ENCODE measurements around the gene WDR59.

DNA sequence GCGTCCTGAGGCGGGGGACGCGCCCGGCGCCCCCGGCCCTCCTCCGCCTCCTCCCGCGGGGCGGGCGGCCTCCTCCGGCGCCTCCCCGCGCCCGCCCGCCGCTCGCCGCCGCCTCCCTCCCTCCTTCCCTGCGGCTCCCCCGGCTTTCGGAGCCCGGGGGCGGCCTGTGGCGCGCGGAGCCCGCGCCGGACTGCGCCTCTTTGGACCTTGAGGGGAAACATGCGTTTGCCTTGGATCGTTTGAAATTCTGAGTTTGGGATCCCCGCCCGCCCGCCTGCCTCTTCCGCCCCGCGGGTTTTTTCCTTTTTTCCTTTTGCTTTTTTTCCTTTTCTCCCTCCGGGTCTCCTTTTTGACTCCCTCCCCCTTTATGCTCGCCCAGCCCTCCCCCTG, 14.3 kb upstream of the WDR59 start:
- TF ChIP-seq, protein P1, sequence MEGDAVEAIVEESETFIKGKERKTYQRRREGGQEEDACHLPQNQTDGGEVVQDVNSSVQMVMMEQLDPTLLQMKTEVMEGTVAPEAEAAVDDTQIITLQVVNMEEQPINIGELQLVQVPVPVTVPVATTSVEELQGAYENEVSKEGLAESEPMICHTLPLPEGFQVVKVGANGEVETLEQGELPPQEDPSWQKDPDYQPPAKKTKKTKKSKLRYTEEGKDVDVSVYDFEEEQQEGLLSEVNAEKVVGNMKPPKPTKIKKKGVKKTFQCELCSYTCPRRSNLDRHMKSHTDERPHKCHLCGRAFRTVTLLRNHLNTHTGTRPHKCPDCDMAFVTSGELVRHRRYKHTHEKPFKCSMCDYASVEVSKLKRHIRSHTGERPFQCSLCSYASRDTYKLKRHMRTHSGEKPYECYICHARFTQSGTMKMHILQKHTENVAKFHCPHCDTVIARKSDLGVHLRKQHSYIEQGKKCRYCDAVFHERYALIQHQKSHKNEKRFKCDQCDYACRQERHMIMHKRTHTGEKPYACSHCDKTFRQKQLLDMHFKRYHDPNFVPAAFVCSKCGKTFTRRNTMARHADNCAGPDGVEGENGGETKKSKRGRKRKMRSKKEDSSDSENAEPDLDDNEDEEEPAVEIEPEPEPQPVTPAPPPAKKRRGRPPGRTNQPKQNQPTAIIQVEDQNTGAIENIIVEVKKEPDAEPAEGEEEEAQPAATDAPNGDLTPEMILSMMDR (IDR thresholded peaks at IDR 0.05; ENCODE audit: low read depth, low read length): no peak
- no peak for TF ChIP-seq POLR2A (IDR thresholded peaks at IDR 0.05; ENCODE audit: extremely low read depth, insufficient read length)
- no peak for TF ChIP-seq MYC (IDR thresholded peaks at IDR 0.05; ENCODE audit: low read depth, low read length)
- TF ChIP-seq MAX (IDR thresholded peaks at IDR 0.05; ENCODE audit: low read depth, low read length): no peak

All from NB4 (cell line).